ENCODE measurements around the gene MRLN.
"Not testable (repeated sequence)": the region's sequence is repeated elsewhere in the genome, so short reads cannot be mapped to it uniquely, and the experiment has no call there.

Gene MRLN

GRCh38 chr10:59753267-59753666 lies at the start of gene MRLN:
Gene MRLN (minus strand): TSS chr10:59753455.
- DNase-seq (ENCODE audit: low read depth in 2 of 2) = no peak

GRCh38 chr10:59801171-59801570 lies 47.9 kb upstream of the MRLN start:
- DNase-seq (ENCODE audit: low read depth in 2 of 2) = no peak

- no peak for DNase-seq (ENCODE audit: low read depth in 2 of 2)
Observed at GRCh38 chr10:59799421-59799820, 46.2 kb upstream of the MRLN start.

GRCh38 chr10:59793919-59794318 lies 40.7 kb upstream of the MRLN start:
- DNase-seq (ENCODE audit: low read depth in 2 of 2) = no peak

- DNase-seq (ENCODE audit: low read depth in 2 of 2) = no peak
Observed at GRCh38 chr10:59792812-59793211, 39.6 kb upstream of the MRLN start.

- no peak for DNase-seq (ENCODE audit: low read depth in 2 of 2)
Observed at GRCh38 chr10:59791601-59792000, 38.3 kb upstream of the MRLN start.

- DNase-seq (ENCODE audit: low read depth in 2 of 2) = not testable (repeated sequence)
Observed at GRCh38 chr10:59790080-59790479, 36.8 kb upstream of the MRLN start.

GRCh38 chr10:59788914-59789313 lies 35.7 kb upstream of the MRLN start:
- not testable (repeated sequence) for DNase-seq (ENCODE audit: low read depth in 2 of 2)

GRCh38 chr10:59787032-59787431 lies 33.8 kb upstream of the MRLN start:
- DNase-seq (ENCODE audit: low read depth in 2 of 2) = not testable (repeated sequence)

GRCh38 chr10:59785476-59785875 lies 32.2 kb upstream of the MRLN start:
- DNase-seq (ENCODE audit: low read depth in 2 of 2) = not testable (repeated sequence)

- no peak for DNase-seq (ENCODE audit: low read depth in 2 of 2)
Observed at GRCh38 chr10:59781511-59781910, 28.3 kb upstream of the MRLN start.

- no peak for DNase-seq (ENCODE audit: low read depth in 2 of 2)
Observed at GRCh38 chr10:59779756-59780533, 26.7 kb upstream of the MRLN start.

GRCh38 chr10:59774451-59774850 lies 21.2 kb upstream of the MRLN start:
- no peak for DNase-seq (ENCODE audit: low read depth in 2 of 2)

GRCh38 chr10:59773088-59773487 lies 19.8 kb upstream of the MRLN start:
- DNase-seq (ENCODE audit: low read depth in 2 of 2) = no peak

GRCh38 chr10:59771162-59771807 lies 18.0 kb upstream of the MRLN start:
- no peak for DNase-seq (ENCODE audit: low read depth in 2 of 2)

- no peak for DNase-seq (ENCODE audit: low read depth in 2 of 2)
Observed at GRCh38 chr10:59770689-59771088, 17.4 kb upstream of the MRLN start.

- no peak for DNase-seq (ENCODE audit: low read depth in 2 of 2)
Observed at GRCh38 chr10:59762505-59762904, 9.2 kb upstream of the MRLN start.

- DNase-seq (ENCODE audit: low read depth in 2 of 2) = no peak
Observed at GRCh38 chr10:59757966-59758365, 4.7 kb upstream of the MRLN start.

- DNase-seq (ENCODE audit: low read depth in 2 of 2) = no peak
Observed at GRCh38 chr10:59754951-59755350, 1.7 kb upstream of the MRLN start.

GRCh38 chr10:59752278-59752940 lies 846 bp downstream of the MRLN start:
- DNase-seq (ENCODE audit: low read depth in 2 of 2) = no peak

- DNase-seq (ENCODE audit: low read depth in 2 of 2) = no peak
Observed at GRCh38 chr10:59750155-59750945, 2.9 kb downstream of the MRLN start.

GRCh38 chr10:59748834-59749233 lies 4.4 kb downstream of the MRLN start:
- DNase-seq (ENCODE audit: low read depth in 2 of 2) = no peak

Measured in stimulated activated CD8-positive, alpha-beta memory T cell treated with anti-CD3 and anti-CD28 coated beads, Interleukin-2, amount 100 ng/mL, for 1 hour (primary cell).